PFSK-1 (cell line): ENCODE results near the gene KRTAP4-7.

Experiments used
- POLR2AphosphoS5 ChIP-seq: IDR thresholded peaks from 2 replicates; pipeline ENCODE4 v1.6.1; 2012; ENCODE audit warnings: low read depth, mild to moderate bottlenecking, control low read depth, low read length, moderate library complexity
- REST ChIP-seq, 2 experiments: IDR thresholded peaks; 2 replicates each; pipeline versions ENCODE4 v1.6.1 to v1.8.0; 2011 to 2012; ENCODE audit warnings: low read depth in 2 of 2, low read length in 2 of 2, control low read depth in 1 of 2, inconsistent platforms in 1 of 2, mild to moderate bottlenecking in 1 of 2, moderate library complexity in 1 of 2; ENCODE audit not compliant: insufficient read depth in 1 of 2
- TAF1 ChIP-seq: IDR thresholded peaks from 2 replicates; pipeline ENCODE4 v1.6.1; 2012; ENCODE audit warnings: low read length, control low read depth, borderline replicate concordance; ENCODE audit not compliant: insufficient read depth

- TF ChIP-seq REST (IDR thresholded peaks at IDR 0.05; ENCODE audit: insufficient read depth in 1 of 2, low read depth in 2 of 2, low read length in 2 of 2) (no peak), TAF1 (no peak), POLR2AphosphoS5 (no peak)
Observed at GRCh38 chr17:41098481-41098880, 14.5 kb downstream of the KRTAP4-7 start.
